Common myeloid progenitor, CD34-positive (primary cell): ENCODE data around the gene SRSF10.
A peak's percentile ranks its signal among the peaks of the same experiment; 100 is the strongest.

Experiments used
- CTCF ChIA-PET: fragments of 350-600 bp; sonication (Branson Sonifier 250); formaldehyde crosslinking; loops from one replicate; lab custom pipeline; 2021; ENCODE audit warnings: antibody characterized with exemption; lab: Charles Lee
- POLR2A ChIA-PET: fragments of 350-600 bp; sonication (Branson Sonifier 250); formaldehyde crosslinking; loops from one replicate; lab custom pipeline; 2021; ENCODE audit warnings: antibody characterized with exemption; lab: Charles Lee
- DNase-seq, 3 donors: peaks; one replicate each; pipeline versions ENCODE4 v3.0.0 to v3.0.0-alpha.2; 2013
- H3K27ac ChIP-seq, 2 experiments: 1 replicate in 1 of 2; 2 replicates in 1 of 2; pipeline ENCODE4 v1.7.0; 2013; ENCODE audit warnings: inconsistent platforms in 2 of 2, low read length in 2 of 2, mild to moderate bottlenecking in 2 of 2, low read depth in 1 of 2, moderate library complexity in 1 of 2; ENCODE audit not compliant: severe bottlenecking in 2 of 2, insufficient read depth in 1 of 2, poor library complexity in 1 of 2
- H3K27me3 ChIP-seq, 5 experiments: replicated peaks in 2 of 5; 1 replicate in 3 of 5; 2 replicates in 2 of 5; pipeline versions ENCODE4 v1.6.1 to v1.7.0; 2013; ENCODE audit warnings: low read length in 4 of 5, mild to moderate bottlenecking in 2 of 5, moderate library complexity in 2 of 5, inconsistent platforms in 1 of 5; ENCODE audit not compliant: insufficient read depth in 5 of 5, control insufficient read depth in 4 of 5
- H3K36me3 ChIP-seq, 4 experiments: 1 replicate in 2 of 4; 2 replicates in 2 of 4; pipeline versions ENCODE4 v1.6.1 to v1.7.0; 2013; ENCODE audit warnings: low read length in 3 of 4, control low read depth in 1 of 4, mild to moderate bottlenecking in 1 of 4; ENCODE audit not compliant: control insufficient read depth in 4 of 4, insufficient read depth in 4 of 4
- H3K4me1 ChIP-seq, 4 experiments: 1 replicate in 3 of 4; 2 replicates in 1 of 4; pipeline versions ENCODE4 v1.6.1 to v1.7.1; 2013; ENCODE audit warnings: low read length in 3 of 4, mild to moderate bottlenecking in 3 of 4, control low read depth in 1 of 4, inconsistent platforms in 1 of 4, moderate library complexity in 1 of 4; ENCODE audit not compliant: control insufficient read depth in 4 of 4, insufficient read depth in 4 of 4; ENCODE audit errors: control extremely low read depth in 1 of 4
- H3K4me3 ChIP-seq, 7 experiments: 1 replicate in 4 of 7; 2 replicates in 3 of 7; pipeline versions ENCODE4 v1.5.1 to v1.7.0; 2013; ENCODE audit warnings: mild to moderate bottlenecking in 7 of 7, low read length in 6 of 7, moderate library complexity in 6 of 7, inconsistent platforms in 2 of 7, low read depth in 2 of 7, control low read depth in 1 of 7; ENCODE audit not compliant: insufficient read depth in 4 of 7, control insufficient read depth in 1 of 7; ENCODE audit errors: extremely low read depth in 1 of 7
- H3K9me3 ChIP-seq, 5 experiments: 1 replicate in 4 of 5; 2 replicates in 1 of 5; pipeline versions ENCODE4 v1.6.1 to v1.7.1; 2013; ENCODE audit warnings: low read length in 4 of 5, mild to moderate bottlenecking in 2 of 5, inconsistent platforms in 1 of 5, low read depth in 1 of 5, moderate library complexity in 1 of 5; ENCODE audit not compliant: control insufficient read depth in 4 of 5, insufficient read depth in 2 of 5; ENCODE audit errors: control extremely low read depth in 1 of 5
- WGBS: methylation state at CpG from one replicate; pipeline ENCODE4 v1.1.5; 2013; ENCODE audit not compliant: insufficient coverage; 5-methylcytosine and 5-hydroxymethylcytosine counted together

Gene SRSF10

GRCh38 chr1:23979387-23979880 lies 693 bp downstream of the SRSF10 start:
- H3K27me3 ChIP-seq: no peaks in the 10 kb centered on the region
- 2% methylated on average over 9 of the region's 13 CpGs for WGBS
- no peak for DNase-seq
- ChIA-PET CTCF (interaction anchor here (2.0 kb wide), 1 partner anchor 24 kb away, joined by 4 read pairs; no protein-coding TSS in a partner anchor), POLR2A (interaction anchor here (0.7 to 2.4 kb wide), 4 partner anchors 11 to 287 kb away, joined by 3 to 7 read pairs (median 4); partner anchors contain the start of gene PNRC2)
- H3K36me3 ChIP-seq: peaks cover 4 to 42% (median 12%) of the 10 kb centered on the region in 4 experiments
- peak overlapping the region; percentile 69 to 99 (median 90) for H3K4me3 ChIP-seq
- no peaks in the 10 kb centered on the region for H3K9me3 ChIP-seq
- peak overlapping the region; percentile 94 to 98 for H3K27ac ChIP-seq
- peaks cover 24 to 64% (median 50%) of the 10 kb centered on the region in 4 experiments for H3K4me1 ChIP-seq

DNA sequence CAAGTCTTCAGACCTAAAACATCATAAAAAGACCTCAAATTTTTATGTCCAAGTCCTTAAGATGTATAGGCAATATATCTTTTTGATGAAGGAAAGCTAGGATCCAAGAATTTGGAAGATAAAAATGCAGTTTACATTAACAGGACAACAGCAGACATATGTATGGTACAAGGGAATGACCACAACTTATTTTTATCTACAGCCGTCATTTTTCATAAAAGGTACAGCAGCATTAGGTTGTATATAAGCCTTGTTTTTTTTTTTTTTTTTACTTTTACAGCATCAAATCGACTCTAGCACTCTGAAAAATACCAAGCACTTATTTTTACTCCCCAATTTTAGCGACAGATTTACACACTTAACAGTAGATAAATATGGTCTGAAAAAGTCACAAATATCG lies 1.3 kb downstream of the SRSF10 start:
- Histone ChIP-seq H3K4me1 (peaks cover 24 to 59% (median 49%) of the 10 kb centered on the region in 4 experiments), H3K9me3 (no peaks in the 10 kb centered on the region), H3K27ac (peak overlapping the region; percentile 94 to 98), H3K27me3 (no peaks in the 10 kb centered on the region), H3K36me3 (peaks cover 4 to 49% (median 16%) of the 10 kb centered on the region in 4 experiments), H3K4me3 (peak overlapping the region in 6 of 7 experiments; percentile 87 to 99 (median 92))
- POLR2A ChIA-PET: interaction anchor here (2.4 kb wide), 1 partner anchor 19 kb away, joined by 7 read pairs; the partner anchor contains the start of gene PNRC2
- no CpG with 5 or more reads among the region's 4 CpGs for WGBS
- no peak for DNase-seq
- CTCF ChIA-PET: interaction anchor here (2.0 kb wide), 1 partner anchor 23 kb away, joined by 4 read pairs; no protein-coding TSS in a partner anchor

- no peak for DNase-seq
- ChIA-PET CTCF (no interaction called here), POLR2A (interaction anchor here (1.1 kb wide), 1 partner anchor 11 kb away, joined by 5 read pairs; no protein-coding TSS in a partner anchor)
- no peaks in the 10 kb centered on the region for H3K9me3 ChIP-seq
- H3K4me1 ChIP-seq: peaks cover 24 to 57% (median 48%) of the 10 kb centered on the region in 4 experiments
- no peaks in the 10 kb centered on the region for H3K27me3 ChIP-seq
- peak overlapping the region in 5 of 7 experiments; percentile 4 to 96 (median 61) for H3K4me3 ChIP-seq
- peaks cover 10 to 58% (median 25%) of the 10 kb centered on the region in 4 experiments for H3K36me3 ChIP-seq
- WGBS: 67% methylated on average over 1 of the region's 1 CpG
- H3K27ac ChIP-seq: no peak overlapping the region
Observed at GRCh38 chr1:23977854-23978191, 2.3 kb downstream of the SRSF10 start.

DNA sequence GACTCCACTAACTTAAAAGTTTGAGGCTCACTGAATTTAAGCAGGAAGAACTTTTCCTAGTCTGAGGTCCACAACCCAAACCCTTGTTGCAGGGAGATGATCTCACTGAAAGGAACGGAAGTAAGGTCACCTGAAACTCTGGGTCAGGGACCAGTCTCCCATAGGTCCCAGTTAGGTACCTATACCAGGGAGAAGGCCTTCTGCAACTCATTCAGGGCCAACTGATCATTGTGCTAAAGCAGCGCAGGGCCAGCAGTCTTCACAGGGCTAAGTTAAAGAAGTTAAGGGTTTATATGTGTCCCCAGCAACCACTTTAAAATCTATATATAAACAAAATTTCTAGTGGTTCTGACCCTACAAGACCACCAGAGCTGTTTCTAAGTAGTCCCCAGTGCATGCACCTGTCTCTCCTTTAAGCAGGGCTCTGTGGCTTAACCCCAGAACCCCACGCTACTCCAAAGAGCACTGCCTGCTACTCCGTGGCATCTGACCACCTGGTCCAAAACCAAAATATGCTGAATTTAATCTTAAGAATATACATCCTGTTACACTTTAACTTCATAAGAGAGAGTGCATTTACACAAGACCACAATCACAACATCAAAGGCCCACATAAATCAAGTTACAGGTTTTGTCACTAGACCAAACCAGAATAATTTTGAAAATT lies 2.8 kb downstream of the SRSF10 start:
- Histone ChIP-seq H3K27me3 (no peaks in the 10 kb centered on the region), H3K4me3 (peak overlapping the region in 4 of 7 experiments; percentile 5 to 96 (median 75)), H3K36me3 (peaks cover 12 to 60% (median 25%) of the 10 kb centered on the region in 4 experiments), H3K9me3 (no peaks in the 10 kb centered on the region), H3K27ac (peak overlapping the region in 1 of 2 experiments; percentile 40), H3K4me1 (peaks cover 21 to 57% (median 45%) of the 10 kb centered on the region in 4 experiments)
- no peak for DNase-seq
- POLR2A ChIA-PET: interaction anchor here (1.1 kb wide), 1 partner anchor 11 kb away, joined by 5 read pairs; no protein-coding TSS in a partner anchor
- CTCF ChIA-PET: interaction anchor here (2.1 kb wide), 1 partner anchor 12 kb away, joined by 7 read pairs; no protein-coding TSS in a partner anchor
- WGBS: 80% methylated on average over 1 of the region's 4 CpGs

DNA sequence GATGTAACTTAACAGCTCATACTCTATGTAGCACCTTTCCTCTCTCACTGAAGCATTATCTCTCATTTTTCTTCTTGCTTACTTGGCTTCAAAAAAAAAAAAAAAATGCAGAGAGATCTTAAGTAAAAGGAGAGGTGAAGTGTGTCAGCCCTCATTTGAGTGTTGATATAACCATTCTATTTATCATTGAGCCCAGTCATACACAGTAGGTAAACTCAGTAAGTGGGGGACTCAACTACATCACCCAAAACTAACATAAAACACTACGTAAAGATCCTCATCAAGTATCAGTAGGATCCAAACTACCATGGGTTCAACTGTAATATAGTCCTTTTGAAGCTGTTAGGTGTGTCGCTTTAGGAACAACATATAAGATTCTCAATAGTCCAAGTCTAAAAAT lies 12.3 kb downstream of the SRSF10 start:
- CTCF ChIA-PET: interaction anchor here (1.0 kb wide), 2 partner anchors 8 to 60 kb away, joined by 3 to 4 read pairs; no protein-coding TSS in a partner anchor
- WGBS: no CpG with 5 or more reads among the region's 2 CpGs
- no peak for DNase-seq
- Histone ChIP-seq H3K36me3 (peaks cover 19 to 71% (median 46%) of the 10 kb centered on the region in 4 experiments), H3K4me3 (no peak overlapping the region), H3K9me3 (no peaks in the 10 kb centered on the region), H3K4me1 (peaks cover 0 to 17% (median 6%) of the 10 kb centered on the region in 4 experiments), H3K27me3 (no peaks in the 10 kb centered on the region), H3K27ac (no peak overlapping the region)
- POLR2A ChIA-PET: interaction anchor here (0.6 to 1.4 kb wide), 2 partner anchors 13 to 71 kb away, joined by 3 to 5 read pairs; partner anchors contain the start of gene SRSF10

GRCh38 chr1:23966973-23967493 lies 13.1 kb downstream of the SRSF10 start:
- Histone ChIP-seq H3K27me3 (no peaks in the 10 kb centered on the region), H3K36me3 (peaks cover 18 to 68% (median 44%) of the 10 kb centered on the region in 4 experiments), H3K4me1 (peaks cover 0 to 17% (median 7%) of the 10 kb centered on the region in 4 experiments), H3K9me3 (no peaks in the 10 kb centered on the region), H3K27ac (no peak overlapping the region), H3K4me3 (no peak overlapping the region)
- CTCF ChIA-PET: interaction anchor here (1.0 to 1.1 kb wide), 2 partner anchors 9 to 47 kb away, joined by 3 to 4 read pairs; no protein-coding TSS in a partner anchor
- no peak for DNase-seq
- POLR2A ChIA-PET: interaction anchor here (1.1 kb wide), 1 partner anchor 10 kb away, joined by 5 read pairs; no protein-coding TSS in a partner anchor
